ENCODE measurements around the gene PCDHGA10.
"Not testable (repeated sequence)": the region's sequence is repeated elsewhere in the genome, so short reads cannot be mapped to it uniquely, and the experiment has no call there.

The PCDHGA10 gene

GRCh38 chr5:141412854-141413539 is at the start of gene PCDHGA10:
PCDHGA10 (plus strand) TSS chr5:141412987; CDS start chr5:141413176, 189 bp downstream.
- no peak for DNase-seq

DNA sequence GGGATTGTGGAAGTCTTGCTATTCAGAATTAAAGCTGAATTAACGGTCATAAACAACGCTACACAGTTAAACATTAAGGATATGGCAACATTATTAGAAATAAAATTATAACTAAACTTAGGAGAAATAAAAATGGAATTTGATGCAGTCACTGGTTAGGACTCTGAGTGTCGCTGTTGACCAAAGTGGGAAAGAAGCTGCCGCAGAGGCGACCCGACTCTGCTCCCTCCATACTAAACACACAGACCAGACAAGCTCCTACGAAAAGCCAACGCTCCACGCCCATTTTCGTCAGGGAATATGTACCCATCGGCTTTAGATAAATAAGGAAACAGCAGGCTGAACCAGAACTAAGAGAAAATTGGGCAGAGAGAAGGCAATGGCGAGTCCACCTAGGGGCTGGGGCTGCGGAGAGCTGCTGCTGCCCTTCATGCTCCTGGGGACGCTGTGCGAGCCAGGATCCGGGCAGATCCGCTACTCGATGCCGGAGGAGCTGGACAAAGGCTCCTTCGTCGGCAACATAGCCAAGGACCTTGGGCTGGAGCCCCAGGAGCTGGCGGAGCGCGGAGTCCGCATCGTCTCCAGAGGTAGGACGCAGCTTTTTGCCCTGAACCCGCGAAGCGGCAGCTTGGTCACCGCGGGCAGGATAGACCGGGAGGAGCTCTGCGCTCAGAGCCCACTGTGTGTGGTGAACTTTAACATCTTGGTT is 48.7 kb upstream of the PCDHGA10 start, which contains the start of gene PCDHGA5:
Gene PCDHGA5, plus strand, starts transcription at position 211 of the 709 bp plus-strand sequence. Its CDS starts 169 bp downstream, at position 380.
- no peak for DNase-seq

DNA sequence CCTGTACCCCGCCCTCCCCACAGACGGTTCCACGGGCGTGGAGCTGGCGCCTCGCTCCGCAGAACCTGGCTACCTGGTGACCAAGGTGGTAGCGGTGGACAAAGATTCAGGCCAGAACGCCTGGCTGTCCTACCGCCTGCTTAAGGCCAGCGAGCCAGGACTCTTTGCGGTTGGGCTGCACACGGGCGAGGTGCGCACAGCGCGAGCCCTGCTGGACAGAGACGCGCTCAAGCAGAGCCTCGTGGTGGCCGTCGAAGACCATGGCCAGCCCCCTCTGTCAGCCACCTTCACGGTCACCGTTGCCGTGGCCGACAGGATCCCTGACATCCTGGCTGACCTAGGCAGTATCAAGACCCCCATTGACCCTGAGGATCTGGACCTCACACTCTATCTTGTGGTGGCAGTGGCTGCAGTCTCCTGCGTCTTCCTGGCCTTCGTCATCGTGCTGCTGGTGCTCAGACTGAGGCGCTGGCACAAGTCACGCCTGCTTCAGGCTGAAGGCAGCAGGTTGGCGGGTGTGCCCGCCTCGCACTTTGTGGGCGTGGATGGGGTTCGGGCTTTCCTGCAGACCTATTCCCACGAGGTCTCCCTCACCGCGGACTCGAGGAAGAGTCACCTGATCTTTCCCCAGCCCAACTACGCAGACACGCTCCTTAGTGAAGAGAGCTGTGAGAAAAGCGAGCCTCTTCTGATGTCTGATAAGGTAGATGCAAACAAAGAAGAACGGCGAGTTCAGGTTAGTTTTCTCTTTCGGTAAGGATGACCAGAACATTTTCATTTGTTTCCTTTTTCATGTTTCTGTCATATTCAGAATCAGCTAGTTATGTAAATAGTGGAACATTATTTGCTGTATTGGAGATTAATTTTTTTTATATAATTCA is 46.5 kb upstream of the PCDHGA10 start:
- DNase-seq = no peak

DNA sequence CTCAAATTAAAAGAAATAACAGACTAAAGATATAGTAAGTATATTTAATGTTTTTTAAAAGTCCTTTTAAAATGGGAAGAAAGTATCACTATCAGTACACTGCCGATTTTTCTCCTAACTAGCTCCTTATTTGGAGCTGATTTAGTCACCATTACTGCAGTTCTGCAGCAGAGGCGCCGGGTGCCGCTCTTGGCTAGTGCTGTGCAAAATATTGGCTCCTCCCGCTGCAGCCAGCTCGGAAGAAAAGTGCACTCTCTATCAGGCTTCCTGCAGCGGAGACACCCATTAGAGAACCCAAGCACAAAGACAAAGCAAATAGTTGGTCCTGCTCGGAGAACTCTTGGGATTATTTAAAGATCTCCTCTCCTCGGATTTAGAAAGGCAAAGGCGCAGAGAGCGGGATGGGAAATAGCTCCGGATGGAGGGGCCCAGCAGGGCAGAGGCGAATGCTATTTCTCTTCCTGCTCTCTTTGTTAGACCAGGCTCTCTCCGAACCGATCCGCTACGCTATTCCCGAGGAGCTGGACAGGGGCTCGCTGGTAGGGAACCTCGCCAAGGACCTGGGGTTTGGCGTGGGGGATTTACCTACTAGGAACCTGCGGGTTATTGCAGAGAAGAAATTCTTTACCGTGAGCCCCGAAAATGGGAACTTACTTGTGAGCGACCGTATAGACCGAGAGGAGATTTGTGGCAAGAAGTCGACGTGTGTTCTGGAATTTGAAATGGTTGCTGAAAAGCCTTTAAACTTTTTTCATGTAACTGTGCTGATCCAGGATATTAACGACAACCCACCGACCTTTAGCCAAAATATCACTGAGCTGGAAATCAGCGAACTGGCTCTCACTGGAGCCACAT is 42.6 kb upstream of the PCDHGA10 start, which contains the start of gene PCDHGB3:
Gene PCDHGB3, plus strand, starts transcription at position 249 of the 855 bp plus-strand sequence. Its CDS starts 153 bp downstream, at position 402.
- no peak for DNase-seq

DNA sequence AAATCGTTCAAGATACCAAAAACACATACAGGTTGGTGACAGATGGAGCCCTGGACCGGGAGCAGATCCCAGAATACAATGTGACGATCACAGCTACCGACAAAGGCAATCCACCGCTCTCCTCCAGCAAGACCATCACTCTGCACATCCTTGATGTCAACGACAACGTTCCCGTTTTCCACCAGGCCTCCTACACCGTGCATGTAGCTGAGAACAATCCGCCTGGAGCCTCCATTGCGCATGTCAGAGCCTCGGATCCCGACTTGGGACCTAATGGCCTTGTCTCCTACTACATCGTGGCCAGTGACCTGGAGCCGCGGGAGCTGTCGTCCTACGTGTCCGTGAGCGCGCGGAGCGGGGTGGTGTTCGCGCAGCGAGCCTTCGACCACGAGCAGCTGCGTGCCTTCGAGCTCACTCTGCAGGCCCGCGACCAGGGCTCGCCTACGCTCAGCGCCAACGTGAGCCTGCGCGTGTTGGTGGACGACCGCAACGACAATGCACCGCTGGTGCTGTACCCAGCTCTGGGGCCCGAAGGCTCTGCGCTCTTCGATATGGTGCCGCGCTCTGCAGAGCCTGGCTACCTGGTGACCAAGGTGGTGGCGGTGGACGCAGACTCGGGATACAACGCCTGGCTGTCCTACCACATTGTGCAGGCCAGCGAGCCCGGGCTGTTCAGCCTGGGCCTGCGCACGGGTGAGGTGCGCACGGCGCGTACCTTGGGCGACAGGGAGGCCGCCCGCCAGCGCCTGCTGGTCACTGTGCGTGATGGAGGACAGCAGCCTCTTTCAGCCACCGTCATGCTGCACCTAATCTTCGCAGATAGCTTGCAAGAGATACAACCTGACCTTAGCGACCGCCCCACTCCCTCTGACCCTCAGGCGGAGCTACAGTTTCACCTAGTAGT is 41.0 kb upstream of the PCDHGA10 start:
- DNase-seq = no peak

- no peak for DNase-seq
Observed at GRCh38 chr5:141373673-141374317, 39.0 kb upstream of the PCDHGA10 start, which contains the start of gene PCDHGA6. PCDHGA6 (plus strand) TSS chr5:141373891; CDS start chr5:141374084, 193 bp downstream.

GRCh38 chr5:141374627-141375026 is 38.2 kb upstream of the PCDHGA10 start:
- DNase-seq = no peak

GRCh38 chr5:141375444-141376155 is 37.2 kb upstream of the PCDHGA10 start:
- not testable (repeated sequence) for DNase-seq

GRCh38 chr5:141382469-141383294 is 30.1 kb upstream of the PCDHGA10 start, which contains the start of gene PCDHGA7:
PCDHGA7 (plus strand) TSS chr5:141382742; CDS start chr5:141382900, 158 bp downstream.
- no peak for DNase-seq

GRCh38 chr5:141383345-141383744 is 29.4 kb upstream of the PCDHGA10 start:
- DNase-seq = no peak

DNA sequence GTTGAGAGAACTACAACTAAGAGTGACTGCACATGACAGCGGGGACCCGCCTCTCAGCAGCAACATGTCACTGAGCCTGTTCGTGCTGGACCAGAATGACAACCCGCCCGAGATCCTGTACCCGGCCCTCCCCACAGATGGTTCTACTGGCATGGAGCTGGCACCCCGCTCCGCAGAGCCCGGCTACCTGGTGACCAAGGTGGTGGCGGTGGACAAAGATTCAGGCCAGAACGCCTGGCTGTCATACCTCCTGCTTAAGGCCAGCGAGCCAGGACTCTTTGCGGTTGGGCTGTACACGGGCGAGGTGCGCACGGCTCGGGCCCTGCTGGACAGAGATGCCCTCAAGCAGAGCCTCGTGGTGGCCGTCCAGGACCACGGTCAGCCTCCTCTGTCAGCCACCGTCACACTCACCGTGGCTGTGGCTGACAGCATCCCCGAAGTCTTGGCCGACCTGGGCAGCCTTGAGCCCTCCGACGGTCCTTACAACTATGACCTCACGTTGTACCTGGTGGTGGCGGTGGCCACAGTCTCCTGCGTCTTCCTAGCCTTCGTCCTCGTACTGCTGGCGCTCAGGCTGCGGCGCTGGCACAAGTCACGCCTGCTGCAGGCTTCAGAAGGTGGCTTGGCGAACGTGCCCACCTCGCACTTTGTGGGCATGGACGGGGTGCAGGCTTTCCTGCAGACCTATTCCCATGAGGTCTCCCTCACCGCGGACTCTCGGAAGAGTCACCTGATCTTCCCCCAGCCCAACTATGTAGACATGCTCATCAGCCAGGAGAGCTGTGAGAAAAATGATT is 28.1 kb upstream of the PCDHGA10 start:
- no peak for DNase-seq

DNA sequence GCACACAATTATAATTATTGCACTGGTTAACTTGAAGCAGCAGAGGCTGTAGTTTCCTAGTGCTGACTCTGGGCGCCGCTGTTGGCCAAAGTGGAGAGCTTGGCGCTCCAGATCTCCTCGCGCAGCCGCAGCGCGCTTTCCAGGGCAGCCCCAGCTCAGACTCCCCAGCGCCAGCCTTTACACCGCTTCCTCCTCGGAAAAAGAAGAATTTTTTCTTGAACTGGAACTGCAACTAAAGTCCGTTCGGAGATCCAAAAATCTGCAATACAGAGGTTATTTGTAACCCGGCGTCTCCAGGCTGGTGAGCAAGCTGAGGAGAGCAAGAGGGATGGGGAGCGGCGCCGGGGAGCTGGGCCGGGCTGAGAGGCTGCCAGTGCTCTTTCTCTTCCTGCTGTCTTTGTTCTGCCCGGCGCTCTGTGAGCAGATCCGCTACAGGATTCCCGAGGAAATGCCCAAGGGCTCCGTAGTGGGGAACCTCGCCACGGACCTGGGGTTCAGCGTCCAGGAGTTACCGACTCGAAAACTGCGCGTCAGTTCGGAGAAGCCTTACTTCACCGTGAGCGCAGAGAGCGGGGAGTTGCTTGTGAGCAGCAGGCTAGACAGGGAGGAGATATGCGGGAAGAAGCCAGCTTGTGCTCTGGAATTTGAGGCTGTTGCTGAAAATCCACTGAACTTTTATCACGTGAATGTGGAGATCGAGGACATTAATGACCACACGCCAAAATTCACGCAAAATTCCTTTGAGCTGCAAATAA is 25.1 kb upstream of the PCDHGA10 start, which contains the start of gene PCDHGB4:
Gene PCDHGB4, plus strand, starts transcription at position 142 of the 755 bp plus-strand sequence. Its CDS starts 187 bp downstream, at position 329.
- DNase-seq = not testable (repeated sequence)

DNA sequence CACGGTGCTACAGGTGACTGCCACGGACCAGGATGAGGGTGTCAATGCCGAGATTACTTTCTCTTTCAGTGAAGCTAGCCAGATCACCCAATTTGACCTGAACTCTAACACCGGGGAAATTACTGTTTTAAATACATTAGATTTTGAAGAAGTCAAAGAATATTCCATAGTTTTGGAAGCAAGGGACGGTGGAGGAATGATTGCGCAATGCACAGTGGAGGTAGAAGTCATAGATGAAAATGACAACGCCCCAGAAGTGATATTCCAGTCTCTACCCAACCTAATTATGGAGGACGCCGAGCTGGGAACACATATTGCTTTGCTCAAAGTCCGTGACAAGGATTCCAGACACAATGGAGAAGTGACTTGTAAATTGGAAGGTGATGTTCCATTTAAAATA is 24.1 kb upstream of the PCDHGA10 start:
- DNase-seq = no peak

GRCh38 chr5:141389153-141390042 is 23.4 kb upstream of the PCDHGA10 start:
- no peak for DNase-seq

- DNase-seq = no peak
Observed at GRCh38 chr5:141392429-141393198, 20.2 kb upstream of the PCDHGA10 start, which contains the start of gene PCDHGA8. PCDHGA8 (plus strand) TSS chr5:141392633; CDS start chr5:141392814, 181 bp downstream.
